GM12878 (cell line): ENCODE measurements around the gene DLK1. TPM values are rescaled to one million over a fixed set of nuclear protein-coding genes. Genes with fewer than 3 reads are reported as not detected.

Source experiments
- ATAC-seq: fragments of 200-7000 bp; cut with Tn5 transposase; 3 replicates; pipeline ENCODE4 v1.9.1; 2020; ENCODE audit warnings: mild to moderate bottlenecking, moderate library complexity
- BruUV-seq: library from RNA; stranded (reverse); fragments of 400-500 nt; replicated peaks from 2 replicates; lab custom pipeline; 2021; lab: Mats Ljungman, UMichigan
- CTCF ChIA-PET: fragments of 300-600 bp; sonication (Branson Sonifier 250); formaldehyde crosslinking; extraction: SDS; loops from one replicate; lab custom pipeline; 2021; ENCODE audit warnings: inconsistent platforms; lab: Yijun Ruan, JAX
- POLR2A ChIA-PET: fragments of 350-600 bp; formaldehyde crosslinking; extraction: SDS; loops from one replicate; lab custom pipeline; 2021; ENCODE audit warnings: inconsistent platforms; lab: Charles Lee
- RAD21 ChIA-PET: fragments of 300-600 bp; sonication (Branson Sonifier 250); formaldehyde crosslinking; loops from one replicate; lab custom pipeline; 2023; ENCODE audit warnings: antibody characterized with exemption; ENCODE audit not compliant: unreplicated experiment; lab: Charles Lee
- SMC1A ChIA-PET: fragments of 300-600 bp; sonication (Branson Sonifier 250); formaldehyde crosslinking; loops from one replicate; lab custom pipeline; 2023; ENCODE audit not compliant: unreplicated experiment, uncharacterized antibody; lab: Charles Lee
- DNase-seq: peaks from one replicate; pipeline ENCODE4 v3.0.0-alpha.2; 2011; ENCODE audit warnings: low read depth, low spot score
- FAIRE-seq: peaks from 3 replicates; lab custom pipeline; 2011; peaks lifted over from hg19 to GRCh38; lab: Jason Lieb, UNC
- H2AFZ ChIP-seq: 2 replicates; pipeline ENCODE4 v1.6.0; 2011; ENCODE audit warnings: low read depth, low read length, control low read depth; ENCODE audit not compliant: control insufficient read depth
- H3K27ac ChIP-seq: 2 replicates; pipeline ENCODE4 v1.5.1; 2011; ENCODE audit warnings: control low read depth; ENCODE audit not compliant: control insufficient read depth, insufficient read depth
- H3K27me3 ChIP-seq, 2 experiments: replicated peaks in 1 of 2; 2 replicates each; pipeline versions ENCODE4 v1.6.0 to v1.6.1; 2011; ENCODE audit warnings: low read length in 1 of 2; ENCODE audit not compliant: control insufficient read depth in 2 of 2, insufficient read depth in 2 of 2
- H3K36me3 ChIP-seq, 2 experiments: 2 replicates each; pipeline ENCODE4 v1.5.1; 2011; ENCODE audit warnings: low read length in 1 of 2; ENCODE audit not compliant: control insufficient read depth in 2 of 2, insufficient read depth in 2 of 2
- H3K4me1 ChIP-seq: 2 replicates; pipeline ENCODE4 v1.6.1; 2011; ENCODE audit warnings: mild to moderate bottlenecking, low read length, moderate library complexity, mixed read lengths; ENCODE audit not compliant: control insufficient read depth, insufficient read depth
- H3K4me2 ChIP-seq: 2 replicates; pipeline ENCODE4 v1.6.0; 2011; ENCODE audit warnings: control low read depth; ENCODE audit not compliant: control insufficient read depth, insufficient read depth
- H3K4me3 ChIP-seq: fragments of 200-600 bp; sonication (generic); 2 replicates; pipeline ENCODE4 v1.5.1; 2016
- H3K79me2 ChIP-seq: 2 replicates; pipeline ENCODE4 v1.6.0; 2011; ENCODE audit warnings: low read length; ENCODE audit not compliant: control insufficient read depth, insufficient read depth
- H3K9ac ChIP-seq: 2 replicates; pipeline ENCODE4 v1.8.0; 2011; ENCODE audit warnings: low read length, control low read depth, mixed read lengths; ENCODE audit not compliant: control insufficient read depth, insufficient read depth
- H3K9me3 ChIP-seq: replicated peaks from 3 replicates; pipeline ENCODE4 v1.5.1; 2011; ENCODE audit warnings: mild to moderate bottlenecking, low read length; ENCODE audit not compliant: control insufficient read depth, insufficient read depth
- H4K20me1 ChIP-seq: 2 replicates; pipeline ENCODE4 v1.6.0; 2011; ENCODE audit not compliant: control insufficient read depth, insufficient read depth
- ATF7 ChIP-seq: fragments of 450-650 bp; IDR thresholded peaks from 2 replicates; pipeline ENCODE4 v1.6.1; 2016; ENCODE audit warnings: low read depth, mild to moderate bottlenecking
- E2F4 ChIP-seq: IDR thresholded peaks from 2 replicates; pipeline ENCODE4 v1.6.1; 2012; ENCODE audit warnings: low read depth, low read length, improper control_type of control experiment
- ESRRA ChIP-seq: IDR thresholded peaks from 2 replicates; pipeline ENCODE4 v1.6.1; 2012; ENCODE audit warnings: mild to moderate bottlenecking, low read length, improper control_type of control experiment
- HSF1 ChIP-seq: fragments of 150-350 bp; IDR thresholded peaks from 2 replicates; pipeline ENCODE4 v1.6.1; 2014; ENCODE audit warnings: mild to moderate bottlenecking, low read depth, low read length
- JUND ChIP-seq: IDR thresholded peaks from 2 replicates; pipeline ENCODE4 v1.6.1; 2012; ENCODE audit warnings: low read depth, mild to moderate bottlenecking, low read length, improper control_type of control experiment, moderate library complexity
- KDM1A ChIP-seq: fragments of 200-600 bp; sonication (generic); IDR thresholded peaks from 2 replicates; pipeline ENCODE4 v1.6.1; 2016; ENCODE audit warnings: borderline replicate concordance
- NFYB ChIP-seq: IDR thresholded peaks from 2 replicates; pipeline ENCODE4 v1.6.1; 2011; ENCODE audit warnings: low read depth, mild to moderate bottlenecking, low read length, improper control_type of control experiment, moderate library complexity; ENCODE audit not compliant: insufficient read depth
- NKRF ChIP-seq: fragments of 450-650 bp; conservative IDR thresholded peaks from 2 replicates; pipeline ENCODE4 v1.6.1; 2017; ENCODE audit warnings: mild to moderate bottlenecking, moderate library complexity
- RB1 ChIP-seq: fragments of 450-650 bp; formaldehyde crosslinking; IDR thresholded peaks from 2 replicates; pipeline ENCODE4 v1.6.1; 2017; ENCODE audit warnings: mild to moderate bottlenecking, borderline replicate concordance
- SIN3A ChIP-seq: IDR thresholded peaks from 2 replicates; pipeline ENCODE4 v1.6.1; 2012; ENCODE audit warnings: low read depth, low read length, improper control_type of control experiment
- TCF12 ChIP-seq: IDR thresholded peaks from 2 replicates; pipeline ENCODE4 v1.6.1; 2011; ENCODE audit warnings: low read depth, mild to moderate bottlenecking, low read length
- TCF7 ChIP-seq: IDR thresholded peaks from 2 replicates; pipeline ENCODE4 v1.6.1; 2014; ENCODE audit warnings: antibody characterized with exemption, borderline replicate concordance
- USF1 ChIP-seq: IDR thresholded peaks from 2 replicates; pipeline ENCODE4 v1.6.1; 2011; ENCODE audit warnings: borderline replicate concordance, low read depth, mild to moderate bottlenecking, moderate library complexity, mixed read lengths, low read length; ENCODE audit not compliant: insufficient read depth; ENCODE audit errors: extremely low read length
- ZBED1 ChIP-seq: IDR thresholded peaks from 2 replicates; pipeline ENCODE4 v1.6.1; 2016; ENCODE audit warnings: borderline replicate concordance
- WGBS: methylation state at CpG from one replicate; pipeline ENCODE4 v1.1.6; 2016; ENCODE audit warnings: low lambda C conversion rate; ENCODE audit not compliant: insufficient replicate concordance, insufficient coverage; ENCODE audit errors: missing lambda C conversion rate; 5-methylcytosine and 5-hydroxymethylcytosine counted together
- in situ Hi-C: fragments of 300-500 bp; cut with MboI; formaldehyde crosslinking; loops from 9 replicates; pipeline ENCODE4 v1.14.3; 2018; ENCODE audit warnings: mixed read lengths
- intact Hi-C: fragments of 100-400 bp; cut with micrococcal nuclease; formaldehyde crosslinking; loops from one replicate; pipeline ENCODE4 v1.14.2; 2022; ENCODE audit not compliant: unreplicated experiment
- polyA plus RNA-seq, 11 experiments: library from polyadenylated mRNA; depleted of rRNA in 4 of 11; unstranded in 6 of 11; stranded (reverse) in 5 of 11; fragments of >200 nt; fragmentation: Nextera tagmentation in 4 of 11; fragmentation: Illumina TruSeq in 1 of 11; extraction: Ambion mirVana in 4 of 11; extraction: Trizol in 1 of 11; gene quantifications; 1 replicate in 1 of 11; 2 replicates in 10 of 11; pipeline versions ENCODE4 v1.2.1 to v1.2.3, GENCODE V29; 2011 to 2016; ENCODE audit warnings: inconsistent platforms in 2 of 11, missing spikeins in 2 of 11, low read depth in 1 of 11
- total RNA-seq, 4 experiments: library from RNA; depleted of rRNA in 3 of 4; stranded (reverse); fragments of >200 nt in 3 of 4; fragmentation: Illumina TruSeq in 1 of 4; extraction: Trizol in 1 of 4; gene quantifications; 2 replicates each; pipeline versions ENCODE4 v1.2.1 to v1.2.3, GENCODE V29; 2013 to 2021

Gene DLK1
- total and polyA plus RNA-seq, 10 of the 15 experiments (the other 5 are each of a cell fraction or from before 2014, with no cell fraction given): 0.87 TPM; not detected in 9

GRCh38 chr14:100777818-100778525, 51.3 kb downstream of the DLK1 start:
- intact Hi-C loops: no loop called here
- RAD21 ChIA-PET: no interaction called here

GRCh38 chr14:100778526-100778882, 51.8 kb downstream of the DLK1 start:
- intact Hi-C loops: no loop called here
- H3K27me3 ChIP-seq: peaks cover 0 to 2% of the 10 kb centered on the region in 2 experiments; a peak in 2 of 4 replicates
- ChIA-PET CTCF (no interaction called here), RAD21 (no interaction called here)
- WGBS: 4% methylated on average over 7 of the region's 7 CpGs
- TF ChIP-seq NKRF (no peak), TCF12 (no peak), HSF1 (no peak), ZBED1 (no peak), JUND (no peak), NFYB (no peak), E2F4 (no peak)
- TF ChIP-seq, all 136 proteins: peak for 0
- peak; percentile 34 for ATAC-seq
- no peaks in the 10 kb centered on the region for H3K4me1 ChIP-seq
- no peak overlapping the region for H3K27ac ChIP-seq
- no peaks in the 10 kb centered on the region for H3K79me2 ChIP-seq
- H3K9ac ChIP-seq: no peak overlapping the region
- ChIA-PET POLR2A (no interaction called here), SMC1A (no interaction called here)
- no peaks in the 10 kb centered on the region for H4K20me1 ChIP-seq
- no peak for FAIRE-seq
- no peak overlapping the region for H2AFZ ChIP-seq
- in situ Hi-C loops: no loop called here
- no peak overlapping the region for H3K4me3 ChIP-seq
- no peak for DNase-seq
- no TSS peak for BruUV-seq
- no peaks in the 10 kb centered on the region for H3K9me3 ChIP-seq
- no peaks in the 10 kb centered on the region for H3K36me3 ChIP-seq
- H3K4me2 ChIP-seq: no peak overlapping the region

More at GRCh38 chr14:100777818-100778525, 51.3 kb downstream of the DLK1 start:
- ATAC-seq (no peak), DNase-seq (no peak)
- Histone ChIP-seq H3K27ac (no peak overlapping the region), H3K9me3 (no peaks in the 10 kb centered on the region), H3K79me2 (no peaks in the 10 kb centered on the region), H3K4me2 (no peak overlapping the region), H2AFZ (no peak overlapping the region), H3K4me1 (no peaks in the 10 kb centered on the region)
- ChIA-PET CTCF (no interaction called here), SMC1A (no interaction called here)
- TF ChIP-seq USF1: no peak
- no peak for TF ChIP-seq RB1
- TF ChIP-seq SIN3A: no peak
- no peak for TF ChIP-seq KDM1A
- no peak for TF ChIP-seq ESRRA
- no peak for TF ChIP-seq ATF7
- TF ChIP-seq TCF7: no peak
- TF ChIP-seq, all 136 proteins: peak for 0
- no peak overlapping the region for H3K4me3 ChIP-seq
- no TSS peak for BruUV-seq
- peaks cover 0 to 3% of the 10 kb centered on the region in 2 experiments; a peak in 2 of 4 replicates for H3K27me3 ChIP-seq
- POLR2A ChIA-PET: no interaction called here
- no peaks in the 10 kb centered on the region for H4K20me1 ChIP-seq
- no peak for FAIRE-seq
- in situ Hi-C loops: no loop called here
- H3K36me3 ChIP-seq: no peaks in the 10 kb centered on the region
- 38% methylated on average over 22 of the region's 22 CpGs for WGBS
- no peak overlapping the region for H3K9ac ChIP-seq
